Stimulated activated CD4-positive, alpha-beta T cell treated with anti-CD3 and anti-CD28 coated beads, TNF-alpha, amount 100 ng/mL, for 48 hours (primary cell): ENCODE results near the gene KRTAP9-2.
"Not testable (repeated sequence)": the region's sequence is repeated elsewhere in the genome, so short reads cannot be mapped to it uniquely, and the experiment has no call there.

Source experiments
- DNase-seq, 3 donors: peaks; one replicate each; pipeline ENCODE4 v3.0.0-alpha.2; 2020; ENCODE audit warnings: low read depth in 3 of 3

Gene KRTAP9-2, protein sequence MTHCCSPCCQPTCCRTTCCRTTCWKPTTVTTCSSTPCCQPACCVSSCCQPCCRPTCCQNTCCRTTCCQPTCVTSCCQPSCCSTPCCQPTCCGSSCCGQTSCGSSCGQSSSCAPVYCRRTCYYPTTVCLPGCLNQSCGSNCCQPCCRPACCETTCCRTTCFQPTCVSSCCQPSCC

GRCh38 chr17:41226598-41227095 lies at the start of gene KRTAP9-2:
Gene KRTAP9-2 (plus strand): TSS chr17:41226648. CDS start chr17:41226655, 7 bp downstream.
- DNase-seq = not testable (repeated sequence)

DNA sequence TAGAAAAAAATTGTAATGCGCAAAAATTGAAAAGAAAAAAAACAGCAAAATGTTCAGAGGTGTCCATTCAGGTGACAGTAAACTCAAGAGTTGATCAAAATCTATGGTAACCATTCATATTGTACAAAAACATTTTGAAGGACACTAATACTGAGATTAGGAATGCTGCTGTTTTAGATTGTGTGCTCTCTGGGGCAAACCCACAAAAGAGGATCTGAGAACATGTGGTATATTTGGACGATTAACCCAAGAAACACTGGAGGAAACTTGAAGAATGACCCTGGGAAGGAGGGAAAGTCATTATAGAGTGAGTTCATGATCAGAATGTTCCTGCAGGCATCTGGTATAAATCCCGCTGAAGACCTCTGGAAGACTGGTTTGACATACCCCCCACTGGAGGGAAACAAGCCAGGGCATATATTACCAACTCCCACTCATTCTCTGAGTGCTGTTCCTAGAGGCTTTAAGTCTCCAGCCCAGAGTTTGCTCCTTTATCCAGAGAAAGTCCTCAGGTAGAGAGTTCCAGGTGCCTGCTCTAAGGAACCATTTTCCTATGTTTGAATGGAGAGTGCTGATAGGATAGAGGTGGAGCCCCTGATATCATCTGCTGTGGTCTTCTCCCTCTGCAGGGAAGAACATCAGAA lies 49.6 kb upstream of the KRTAP9-2 start:
- DNase-seq = no peak

- DNase-seq = no peak
Observed at GRCh38 chr17:41177727-41178271, 48.6 kb upstream of the KRTAP9-2 start, which contains the start of gene KRTAP4-2. Gene KRTAP4-2 (minus strand): TSS chr17:41178221. CDS start chr17:41178164, 57 bp downstream.

DNA sequence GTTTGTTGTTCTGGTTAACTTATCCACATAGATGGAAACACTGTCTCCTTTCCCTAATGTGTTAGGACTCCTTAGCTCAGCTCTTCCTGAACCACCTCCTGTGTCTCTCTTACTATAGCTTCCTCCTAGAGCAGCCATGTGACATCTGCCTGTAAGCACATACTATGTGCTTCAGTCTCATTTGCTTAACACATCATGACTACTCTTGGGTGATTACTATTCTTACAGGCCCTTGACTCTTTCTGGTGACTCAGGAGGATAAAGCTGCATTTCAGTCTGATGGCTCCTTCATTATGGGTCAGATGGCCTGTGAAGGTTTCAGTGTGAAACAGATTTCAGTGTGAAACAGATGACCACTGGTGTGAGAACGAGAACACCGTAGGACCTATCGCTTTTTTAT lies 48.1 kb upstream of the KRTAP9-2 start:
- no peak for DNase-seq

DNA sequence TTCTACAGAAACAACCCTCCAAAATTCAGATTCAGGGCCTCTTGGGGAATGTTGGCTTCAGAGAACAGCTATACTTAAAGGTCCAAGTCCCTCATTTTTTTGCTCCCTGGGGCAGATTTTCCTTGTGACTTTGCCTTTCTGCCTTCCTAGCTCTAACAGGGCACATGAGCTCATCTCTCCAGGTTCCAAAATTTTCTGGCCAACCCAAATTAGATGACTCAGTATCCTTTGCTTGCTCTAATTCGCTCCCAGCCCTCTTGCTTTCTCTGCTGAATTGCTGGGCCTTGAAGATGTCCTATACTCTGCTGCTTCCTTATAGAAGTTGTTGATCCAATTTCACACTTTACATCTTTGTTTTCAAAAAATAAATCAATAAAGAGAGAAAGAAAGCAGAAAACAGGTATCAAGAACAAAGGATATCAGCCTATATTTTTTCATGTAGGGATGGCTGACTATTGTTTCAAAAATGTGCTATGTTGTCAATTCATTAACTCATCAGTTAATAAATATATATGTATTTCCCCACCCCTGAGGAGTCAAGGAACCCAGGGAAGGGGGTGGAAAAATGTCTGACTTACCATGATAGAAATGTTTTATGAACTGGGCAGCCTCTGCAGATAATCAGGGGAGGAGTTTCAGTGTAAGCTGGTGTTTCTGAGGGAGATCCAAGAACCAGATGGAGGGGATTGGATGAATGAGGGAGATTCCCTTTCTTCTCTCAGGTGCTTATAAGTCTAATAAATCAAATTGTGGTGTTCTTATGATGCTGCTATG lies 47.4 kb upstream of the KRTAP9-2 start:
- no peak for DNase-seq

DNA sequence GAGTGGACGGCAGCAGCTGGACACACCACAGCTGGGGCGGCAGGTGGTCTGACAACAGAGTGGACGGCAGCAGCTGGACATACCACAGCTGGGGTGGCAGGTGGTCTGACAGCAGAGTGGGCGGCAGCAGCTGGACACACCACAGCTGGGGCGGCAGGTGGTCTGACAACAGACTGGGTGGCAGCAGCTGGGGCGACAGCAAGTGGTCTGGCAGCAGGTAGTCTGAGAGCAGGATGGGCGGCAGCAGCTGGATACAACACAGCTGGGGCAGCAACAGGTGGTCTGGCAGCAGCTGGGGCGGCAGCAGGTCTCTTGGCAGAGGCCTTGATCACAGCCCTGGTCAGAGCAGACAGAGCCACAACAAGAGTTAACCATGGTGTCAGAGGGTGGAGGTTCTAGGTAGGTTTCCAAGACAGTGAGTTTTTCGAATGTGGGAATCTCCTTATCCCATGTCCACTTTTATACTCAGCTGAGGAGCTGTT lies 41.9 kb upstream of the KRTAP9-2 start, which contains the start of gene KRTAP4-1:
Gene KRTAP4-1 (minus strand): TSS at position 432 of the 482 bp plus-strand sequence. CDS start 57 bp downstream, at position 375.
- DNase-seq = no peak

DNA sequence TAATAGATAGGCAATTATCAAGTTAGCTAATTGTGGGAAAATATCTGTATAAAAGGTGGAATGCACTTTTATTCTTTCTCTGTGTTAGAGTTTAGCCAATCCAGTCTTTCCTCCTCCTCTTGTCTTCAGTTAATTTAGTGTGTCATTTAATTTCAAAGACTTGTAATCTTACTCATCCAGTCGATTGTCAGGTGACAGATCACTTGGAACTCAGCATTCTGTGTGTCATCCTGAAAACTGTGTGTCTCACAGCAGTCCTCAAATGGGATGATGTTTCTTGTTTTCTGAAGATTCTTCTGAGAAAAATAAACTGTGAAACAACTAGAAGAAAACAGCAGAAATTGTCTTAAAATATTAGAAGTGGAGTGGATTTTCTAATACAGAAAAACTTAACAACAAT lies 41.4 kb upstream of the KRTAP9-2 start:
- DNase-seq = no peak

- no peak for DNase-seq
Observed at GRCh38 chr17:41186872-41187271, 39.6 kb upstream of the KRTAP9-2 start.

DNA sequence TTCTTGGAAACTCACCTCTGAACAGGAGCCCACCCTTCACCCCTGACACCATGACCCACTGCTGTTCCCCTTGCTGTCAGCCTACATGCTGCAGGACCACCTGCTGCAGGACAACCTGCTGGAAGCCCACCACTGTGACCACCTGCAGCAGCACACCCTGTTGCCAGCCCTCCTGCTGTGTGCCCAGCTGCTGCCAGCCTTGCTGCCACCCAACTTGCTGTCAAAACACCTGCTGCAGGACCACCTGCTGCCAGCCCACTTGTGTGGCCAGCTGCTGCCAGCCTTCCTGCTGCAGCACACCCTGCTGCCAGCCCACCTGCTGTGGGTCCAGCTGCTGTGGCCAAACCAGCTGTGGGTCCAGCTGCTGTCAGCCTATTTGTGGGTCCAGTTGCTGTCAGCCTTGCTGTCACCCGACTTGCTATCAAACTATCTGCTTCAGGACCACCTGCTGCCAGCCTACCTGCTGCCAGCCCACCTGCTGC lies 36.6 kb upstream of the KRTAP9-2 start, which contains the start of gene KRTAP9-1:
Gene KRTAP9-1 (plus strand): TSS at position 51 of the 482 bp plus-strand sequence. CDS start 0 bp downstream, at position 51.
- not testable (repeated sequence) for DNase-seq

- DNase-seq = no peak
Observed at GRCh38 chr17:41190328-41190727, 36.1 kb upstream of the KRTAP9-2 start.

GRCh38 chr17:41196068-41196467 lies 30.4 kb upstream of the KRTAP9-2 start:
- DNase-seq = no peak

DNA sequence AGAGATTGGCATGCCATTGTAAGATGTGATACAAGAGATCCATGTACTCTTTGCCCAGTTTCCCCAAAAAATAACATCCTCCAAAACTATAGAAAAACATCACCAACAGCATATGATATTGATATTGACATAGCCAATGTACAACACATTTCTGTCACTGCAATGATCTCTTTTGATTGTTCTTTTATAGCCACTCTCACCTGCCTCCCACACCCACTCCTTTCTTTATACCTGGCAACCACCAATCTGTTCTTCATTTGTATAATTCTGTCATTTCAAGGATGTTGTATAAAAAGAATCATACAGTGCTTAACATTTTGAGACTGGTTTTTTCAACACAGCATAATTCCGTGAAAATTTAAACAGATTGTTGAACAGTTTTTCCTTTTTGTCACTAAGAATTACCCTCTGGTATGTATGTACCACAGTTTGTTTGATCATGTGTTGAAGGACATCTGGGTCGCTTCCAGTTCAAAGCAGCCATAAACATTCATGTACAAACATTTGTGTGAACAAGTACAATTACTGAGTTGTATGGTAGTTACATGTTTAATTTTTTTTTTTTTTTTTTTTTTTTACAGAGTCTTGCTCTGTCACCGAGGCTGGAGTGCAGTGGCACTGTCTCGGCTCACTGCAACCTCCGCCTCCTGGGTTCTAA lies 26.9 kb upstream of the KRTAP9-2 start:
- DNase-seq = no peak

DNA sequence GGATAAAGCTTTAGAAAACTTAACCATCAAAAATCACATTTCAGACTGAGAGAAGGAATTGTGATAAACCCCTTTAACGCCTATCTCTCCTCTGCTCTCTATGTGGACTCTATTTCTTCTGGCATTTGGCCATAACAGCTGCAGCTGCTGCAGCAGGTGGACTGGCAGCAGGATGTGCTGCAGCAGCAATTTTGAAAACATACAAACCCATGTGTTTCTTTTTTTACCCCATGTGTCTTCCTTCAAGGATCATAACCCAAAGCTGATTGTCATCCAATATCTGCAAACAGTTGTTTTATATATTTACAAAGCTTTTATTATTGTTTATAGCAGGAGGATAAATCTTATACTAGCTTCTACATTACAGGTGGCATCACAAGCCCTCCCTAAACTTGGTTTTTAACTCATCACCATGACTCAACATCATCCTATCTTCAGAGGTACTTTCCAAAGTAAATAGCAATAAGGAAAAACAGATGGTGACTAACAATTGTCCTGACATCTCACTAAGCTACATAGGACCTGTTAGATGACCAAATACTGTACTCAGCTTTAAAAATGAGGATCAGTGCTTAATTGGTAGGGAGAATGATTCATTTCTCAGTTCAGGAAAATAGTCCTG lies 14.5 kb upstream of the KRTAP9-2 start:
- DNase-seq = no peak

DNA sequence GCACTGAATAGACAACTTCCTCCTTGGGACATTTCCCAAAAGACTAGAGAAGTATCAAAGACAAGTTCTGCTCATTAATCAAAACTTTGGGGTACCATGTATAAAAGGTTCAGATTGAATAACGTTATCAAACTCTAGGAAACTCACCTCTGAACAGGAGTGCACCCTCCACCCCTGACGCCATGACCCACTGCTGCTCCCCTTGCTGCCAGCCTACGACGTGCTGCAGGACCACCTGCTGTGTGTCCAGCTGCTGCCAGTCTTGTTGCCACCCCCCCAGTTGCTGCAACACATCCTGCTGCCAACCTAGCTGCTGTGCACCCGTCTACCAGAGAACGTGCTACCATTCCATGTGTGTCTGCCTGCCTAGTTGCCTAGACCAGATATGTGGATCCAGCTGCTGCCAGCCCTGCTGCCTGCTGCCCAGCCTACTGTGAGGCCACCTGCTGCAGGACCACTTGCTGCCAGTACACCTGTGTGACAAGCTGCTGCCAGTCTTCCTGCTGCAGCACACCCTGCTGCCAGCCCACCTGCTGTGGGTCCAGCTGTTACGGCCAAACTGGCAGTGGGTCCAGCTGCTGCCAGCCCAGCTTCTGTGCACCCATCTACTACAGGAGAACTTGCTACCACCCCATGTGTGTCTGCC lies 13.8 kb upstream of the KRTAP9-2 start:
- no peak for DNase-seq

- DNase-seq = no peak
Observed at GRCh38 chr17:41215681-41216080, 10.8 kb upstream of the KRTAP9-2 start.

GRCh38 chr17:41223821-41224220 lies 2.6 kb upstream of the KRTAP9-2 start:
- DNase-seq = no peak

DNA sequence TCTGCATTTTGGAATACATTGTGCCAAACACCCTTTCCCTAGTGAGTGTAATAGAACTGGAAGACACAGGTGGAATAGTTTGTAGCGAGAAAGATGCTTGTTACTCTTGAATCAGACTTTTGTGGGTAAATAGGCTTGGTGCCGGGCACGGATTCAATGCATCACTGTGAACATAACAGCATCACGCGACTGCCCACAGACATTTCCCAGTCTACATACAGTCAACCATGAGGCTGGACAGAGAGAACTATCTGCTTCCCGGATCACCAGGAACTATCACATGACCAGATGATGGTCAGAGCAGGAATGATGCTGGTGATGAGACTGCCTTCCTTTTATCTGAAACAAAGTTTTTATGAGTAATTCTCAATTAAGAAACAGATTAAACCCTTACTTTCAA lies 397 bp upstream of the KRTAP9-2 start:
- DNase-seq = no peak

GRCh38 chr17:41230094-41230493 lies 3.6 kb downstream of the KRTAP9-2 start:
- no peak for DNase-seq

- no peak for DNase-seq
Observed at GRCh38 chr17:41231731-41232130, 5.3 kb downstream of the KRTAP9-2 start.
